GM12865 (cell line): ENCODE results near the gene KIF4B.

ENCODE experiments used
- DNase-seq: peaks from one replicate; pipeline ENCODE4 v3.0.0; 2010; ENCODE audit warnings: low read depth
- H3K4me3 ChIP-seq: 2 replicates; pipeline ENCODE4 v1.5.1; 2011; ENCODE audit warnings: mild to moderate bottlenecking, low read depth, low read length, control low read depth
- CTCF ChIP-seq: IDR thresholded peaks from 2 replicates; pipeline ENCODE4 v1.5.1; 2011; ENCODE audit warnings: low read length, control low read depth, low read depth, inconsistent platforms; ENCODE audit not compliant: insufficient read depth; ENCODE audit errors: missing control alignments

KIF4B gene

GRCh38 chr5:155064580-155064979, 51.0 kb downstream of the KIF4B start:
- no peak overlapping the region for H3K4me3 ChIP-seq
- peak; percentile 6 for DNase-seq
- no peak for TF ChIP-seq CTCF

GRCh38 chr5:155066886-155067595, 53.5 kb downstream of the KIF4B start:
- TF ChIP-seq CTCF: no peak
- DNase-seq: peak; percentile 13
- H3K4me3 ChIP-seq: no peak overlapping the region
